Natural killer cell (primary cell): ENCODE data around the gene EHD4. TPM values are rescaled to one million over a fixed set of nuclear protein-coding genes. Genes with fewer than 3 reads are reported as not detected.

Source experiments
- ATAC-seq, 3 donors: fragments of 150-1000 bp in 2 of 3; fragments of 200-7000 bp in 1 of 3; cut with Tn5 transposase; 1 replicate in 1 of 3; 2 replicates in 2 of 3; pipeline ENCODE4 v1.10.0; 2021; ENCODE audit warnings: mild to moderate bottlenecking in 2 of 3, moderate library complexity in 2 of 3
- DNase-seq, 2 donors: peaks; one replicate each; pipeline versions ENCODE4 v3.0.0 to v3.0.0-alpha.2; 2013 to 2021; ENCODE audit warnings: mixed read lengths in 1 of 2
- H3K27ac ChIP-seq: one replicate; pipeline ENCODE4 v1.5.1; 2013; ENCODE audit warnings: mild to moderate bottlenecking, low read length
- H3K27me3 ChIP-seq: one replicate; pipeline ENCODE4 v1.6.1; 2013; ENCODE audit warnings: low read length; ENCODE audit not compliant: control insufficient read depth, insufficient read depth
- H3K36me3 ChIP-seq: one replicate; pipeline ENCODE4 v1.6.1; 2013; ENCODE audit warnings: low read length; ENCODE audit not compliant: control insufficient read depth, insufficient read depth
- H3K4me1 ChIP-seq: one replicate; pipeline ENCODE4 v1.6.1; 2013; ENCODE audit warnings: low read length; ENCODE audit not compliant: control insufficient read depth, insufficient read depth
- H3K4me3 ChIP-seq: one replicate; pipeline ENCODE4 v1.5.1; 2013; ENCODE audit warnings: low read length
- H3K9me3 ChIP-seq: one replicate; pipeline ENCODE4 v1.6.1; 2013; ENCODE audit warnings: low read length; ENCODE audit not compliant: control insufficient read depth, insufficient read depth
- H3K27ac Mint-ChIP-seq, 2 donors: one replicate each; pipeline ENCODE4 v1.8.0; 2022; ENCODE audit warnings: mild to moderate bottlenecking in 2 of 2, mixed read lengths in 2 of 2, moderate library complexity in 1 of 2
- H3K27me3 Mint-ChIP-seq, 2 donors: one replicate each; pipeline ENCODE4 v1.8.0; 2022; ENCODE audit warnings: low read depth in 2 of 2, mixed read lengths in 2 of 2
- H3K36me3 Mint-ChIP-seq: one replicate; pipeline ENCODE4 v1.8.0; 2022; ENCODE audit warnings: mixed read lengths
- H3K4me1 Mint-ChIP-seq, 2 donors: one replicate each; pipeline ENCODE4 v1.8.0; 2022; ENCODE audit warnings: mixed read lengths in 2 of 2
- H3K4me3 Mint-ChIP-seq: one replicate; pipeline ENCODE4 v1.8.0; 2022; ENCODE audit warnings: mild to moderate bottlenecking, moderate library complexity, mixed read lengths
- H3K9me3 Mint-ChIP-seq, 2 donors: one replicate each; pipeline ENCODE4 v1.8.0; 2022; ENCODE audit warnings: mixed read lengths in 2 of 2
- WGBS: methylation state at CpG from one replicate; pipeline ENCODE4 v1.1.7; 2013; ENCODE audit warnings: missing lambda C conversion rate; ENCODE audit not compliant: insufficient coverage; 5-methylcytosine and 5-hydroxymethylcytosine counted together
- intact Hi-C: fragments of 100-400 bp; cut with micrococcal nuclease; formaldehyde crosslinking; loops from one replicate; pipeline ENCODE4 v1.14.2; 2022
- total RNA-seq, 4 donors: library from RNA; stranded (reverse); fragments of 120-200 nt in 1 of 4; gene quantifications; one replicate each; pipeline versions ENCODE4 v1.2.3 to v1.2.4, GENCODE V29; 2013 to 2022
- TF ChIP-seq, protein P1 (sequence below): fragments of 200-600 bp; IDR thresholded peaks from one replicate; pipeline ENCODE4 v1.8.0; 2022; ENCODE audit warnings: antibody characterized with exemption

Gene EHD4
- total RNA-seq, 3 donors from 2014 or later (not counting 1 experiment from before 2014, with no cell fraction given) = 28.4 to 34.6 (median 31.7) TPM

DNA sequence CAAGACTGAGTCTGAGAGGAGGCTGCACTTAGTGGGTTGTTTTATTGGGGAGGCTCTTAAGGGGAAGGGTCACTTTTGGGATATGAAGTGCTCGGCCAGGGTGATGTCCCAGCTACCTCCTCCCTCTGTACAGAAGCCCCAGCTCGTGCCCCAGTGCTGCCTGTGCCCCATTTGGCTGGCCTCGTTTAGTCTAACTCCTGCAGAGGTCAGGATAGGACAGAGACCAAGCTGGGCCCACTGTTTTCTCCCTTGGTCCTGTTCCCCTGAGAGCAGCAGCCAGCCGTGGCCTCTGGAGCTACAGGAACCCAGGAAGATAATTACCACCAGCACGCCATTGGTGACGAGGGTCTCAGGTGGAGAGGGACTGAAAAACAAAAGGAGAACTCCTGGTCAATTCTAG is 30.0 kb upstream of the EHD4 start:
- Histone ChIP-seq H3K9me3 (no peaks in the 10 kb centered on the region), H3K4me3 (no peak overlapping the region), H3K36me3 (no peaks in the 10 kb centered on the region), H3K27me3 (no peaks in the 10 kb centered on the region), H3K4me1 (no peaks in the 10 kb centered on the region), H3K27ac (no peak overlapping the region)
- Mint-ChIP-seq H3K27ac (no peak overlapping the region), H3K4me3 (no peak overlapping the region), H3K36me3 (no peaks in the 10 kb centered on the region), H3K4me1 (peaks cover 0 to 7% of the 10 kb centered on the region in 2 donors), H3K9me3 (no peaks in the 10 kb centered on the region), H3K27me3 (peaks cover 0 to 12% of the 10 kb centered on the region in 2 donors)
- intact Hi-C loops = no loop called here
- no peak for DNase-seq
- WGBS = 84% methylated on average over 6 of the region's 6 CpGs
- TF ChIP-seq, protein P1, sequence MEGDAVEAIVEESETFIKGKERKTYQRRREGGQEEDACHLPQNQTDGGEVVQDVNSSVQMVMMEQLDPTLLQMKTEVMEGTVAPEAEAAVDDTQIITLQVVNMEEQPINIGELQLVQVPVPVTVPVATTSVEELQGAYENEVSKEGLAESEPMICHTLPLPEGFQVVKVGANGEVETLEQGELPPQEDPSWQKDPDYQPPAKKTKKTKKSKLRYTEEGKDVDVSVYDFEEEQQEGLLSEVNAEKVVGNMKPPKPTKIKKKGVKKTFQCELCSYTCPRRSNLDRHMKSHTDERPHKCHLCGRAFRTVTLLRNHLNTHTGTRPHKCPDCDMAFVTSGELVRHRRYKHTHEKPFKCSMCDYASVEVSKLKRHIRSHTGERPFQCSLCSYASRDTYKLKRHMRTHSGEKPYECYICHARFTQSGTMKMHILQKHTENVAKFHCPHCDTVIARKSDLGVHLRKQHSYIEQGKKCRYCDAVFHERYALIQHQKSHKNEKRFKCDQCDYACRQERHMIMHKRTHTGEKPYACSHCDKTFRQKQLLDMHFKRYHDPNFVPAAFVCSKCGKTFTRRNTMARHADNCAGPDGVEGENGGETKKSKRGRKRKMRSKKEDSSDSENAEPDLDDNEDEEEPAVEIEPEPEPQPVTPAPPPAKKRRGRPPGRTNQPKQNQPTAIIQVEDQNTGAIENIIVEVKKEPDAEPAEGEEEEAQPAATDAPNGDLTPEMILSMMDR = no peak
- no peak for ATAC-seq

DNA sequence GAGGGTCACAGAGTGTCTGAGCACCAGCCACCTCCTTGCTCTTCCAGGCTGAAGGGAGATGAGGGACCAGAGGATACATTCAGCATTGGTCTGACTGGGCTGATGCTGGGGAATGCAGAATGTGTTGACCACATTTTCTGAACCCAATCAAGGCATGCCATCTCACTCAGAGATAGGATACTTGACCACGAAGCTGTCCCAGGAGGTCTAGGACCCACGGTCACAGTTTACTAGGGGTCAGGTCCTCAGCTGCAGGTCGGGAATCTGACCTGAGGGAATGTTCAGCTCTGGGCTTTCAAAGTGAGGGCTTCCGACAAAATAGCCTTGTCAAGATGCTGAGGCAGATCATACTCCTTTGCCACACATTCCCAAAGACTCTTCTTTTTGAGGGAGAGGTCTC is 28.9 kb upstream of the EHD4 start:
- peaks cover 0 to 7% of the 10 kb centered on the region in 2 donors for H3K4me1 Mint-ChIP-seq
- H3K9me3 Mint-ChIP-seq = no peaks in the 10 kb centered on the region
- ATAC-seq = no peak
- Histone ChIP-seq H3K4me3 (no peak overlapping the region), H3K4me1 (no peaks in the 10 kb centered on the region), H3K9me3 (no peaks in the 10 kb centered on the region), H3K27ac (no peak overlapping the region), H3K27me3 (no peaks in the 10 kb centered on the region), H3K36me3 (no peaks in the 10 kb centered on the region)
- no peak overlapping the region for H3K27ac Mint-ChIP-seq
- H3K4me3 Mint-ChIP-seq = no peak overlapping the region
- DNase-seq = no peak
- intact Hi-C loops = no loop called here
- 78% methylated on average over 4 of the region's 4 CpGs for WGBS
- H3K27me3 Mint-ChIP-seq = peaks cover 0 to 11% of the 10 kb centered on the region in 2 donors
- TF ChIP-seq, protein P1 = no peak
- no peaks in the 10 kb centered on the region for H3K36me3 Mint-ChIP-seq

DNA sequence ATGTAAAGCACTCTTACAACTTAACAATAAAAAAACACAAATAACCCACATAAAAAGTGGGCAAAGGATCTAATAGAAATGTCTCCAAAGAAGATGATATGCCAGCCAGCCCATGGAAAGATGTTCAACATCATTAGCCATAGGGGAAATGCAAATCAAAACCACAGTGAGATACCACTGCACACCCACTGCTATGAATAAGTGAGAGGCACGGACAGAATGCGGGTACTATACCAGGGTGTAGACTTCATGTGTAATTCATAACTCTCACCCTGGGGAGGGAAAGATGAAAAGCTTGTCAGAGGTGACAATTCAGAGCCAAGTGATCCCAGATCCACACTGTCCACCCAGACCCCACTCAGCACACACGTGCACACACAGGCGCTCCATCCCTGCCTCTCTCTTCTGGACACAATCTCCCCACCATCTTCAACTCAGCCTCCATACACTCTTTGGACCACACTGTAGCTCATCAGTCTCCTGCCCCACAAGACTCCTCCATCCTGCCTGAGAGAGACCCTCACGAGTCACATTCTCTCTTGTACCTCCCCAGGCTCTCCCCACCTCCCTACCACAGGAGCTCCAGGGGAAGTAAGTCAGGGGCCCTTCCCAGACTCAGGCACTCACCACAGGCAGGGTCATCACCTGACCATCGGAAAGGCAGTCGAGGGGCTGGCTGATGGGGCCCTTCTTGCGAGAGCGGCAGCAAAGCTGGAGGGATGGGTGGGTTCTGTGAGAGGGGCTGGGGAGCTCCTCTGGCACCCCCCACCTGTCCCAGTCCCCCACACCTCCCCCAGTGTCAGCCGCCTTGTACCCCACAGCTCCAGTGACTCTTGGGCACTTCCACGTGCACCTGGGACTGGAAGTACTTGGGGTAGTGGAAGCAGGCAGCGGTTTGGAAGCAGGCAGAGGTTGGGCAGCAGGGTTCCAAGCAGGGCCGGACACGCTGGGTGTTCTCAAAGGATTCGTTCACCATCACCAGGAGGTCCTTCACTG is 27.2 kb upstream of the EHD4 start:
- Histone ChIP-seq H3K27me3 (no peaks in the 10 kb centered on the region), H3K36me3 (no peaks in the 10 kb centered on the region), H3K4me3 (no peak overlapping the region), H3K9me3 (no peaks in the 10 kb centered on the region), H3K27ac (no peak overlapping the region), H3K4me1 (no peaks in the 10 kb centered on the region)
- Mint-ChIP-seq H3K4me1 (peaks cover 0 to 7% of the 10 kb centered on the region in 2 donors), H3K4me3 (no peak overlapping the region), H3K36me3 (no peaks in the 10 kb centered on the region), H3K9me3 (no peaks in the 10 kb centered on the region), H3K27ac (no peak overlapping the region), H3K27me3 (peaks cover 0 to 11% of the 10 kb centered on the region in 2 donors)
- DNase-seq = no peak
- TF ChIP-seq, protein P1 = no peak
- 79% methylated on average over 8 of the region's 15 CpGs for WGBS
- intact Hi-C loops = no loop called here
- peak in 1 of 3 donors; percentile 52 for ATAC-seq
